Panc1 (cell line): ENCODE data around the gene TRAK1. TPM values are rescaled to one million over a fixed set of nuclear protein-coding genes. Genes with fewer than 3 reads are reported as not detected.

Experiments used
- ATAC-seq: fragments of 200-7000 bp; cut with Tn5 transposase; 2 replicates; pipeline ENCODE4 v1.9.1; 2020; ENCODE audit warnings: mild to moderate bottlenecking, moderate library complexity
- BruUV-seq: library from RNA; stranded (reverse); fragments of 400-500 nt; replicated peaks from 2 replicates; lab custom pipeline; 2021; lab: Mats Ljungman, UMichigan
- CTCF ChIA-PET: fragments of 300-600 bp; sonication (Branson Sonifier 250); formaldehyde crosslinking; loops from one replicate; lab custom pipeline; 2022; ENCODE audit warnings: antibody characterized with exemption; lab: Charles Lee
- POLR2A ChIA-PET: fragments of 300-600 bp; sonication (Branson Sonifier 250); formaldehyde crosslinking; loops from one replicate; lab custom pipeline; 2022; ENCODE audit warnings: antibody characterized with exemption; lab: Charles Lee
- DNase-seq: peaks from one replicate; pipeline ENCODE4 v3.0.0-alpha.2; 2010; ENCODE audit warnings: low read depth, low spot score
- H3K27ac ChIP-seq: 2 replicates; pipeline ENCODE4 v1.5.1; 2011; ENCODE audit warnings: mild to moderate bottlenecking, low read length, inconsistent platforms
- H3K27me3 ChIP-seq: fragments of 200-500 bp; sonication (Bioruptor generic); 2 replicates; pipeline ENCODE4 v1.6.0; 2014; ENCODE audit warnings: low read length, inconsistent platforms; ENCODE audit not compliant: control insufficient read depth, insufficient read depth
- H3K36me3 ChIP-seq: fragments of 200-500 bp; sonication (Bioruptor generic); 2 replicates; pipeline ENCODE4 v1.5.1; 2014; ENCODE audit warnings: inconsistent platforms, mild to moderate bottlenecking, low read length, moderate library complexity; ENCODE audit not compliant: control insufficient read depth, insufficient read depth
- H3K4me1 ChIP-seq: 2 replicates; pipeline ENCODE4 v1.5.1; 2011; ENCODE audit warnings: inconsistent platforms, mild to moderate bottlenecking, low read length, moderate library complexity; ENCODE audit not compliant: control insufficient read depth, insufficient read depth
- H3K4me3 ChIP-seq, 2 experiments: 2 replicates each; pipeline ENCODE4 v1.5.1; 2011 to 2012; ENCODE audit warnings: low read depth in 2 of 2, low read length in 2 of 2, mild to moderate bottlenecking in 2 of 2, inconsistent platforms in 1 of 2, moderate library complexity in 1 of 2
- H3K9me3 ChIP-seq: fragments of 200-500 bp; sonication (Bioruptor generic); 2 replicates; pipeline ENCODE4 v1.5.1; 2014; ENCODE audit warnings: low read depth, mild to moderate bottlenecking, inconsistent platforms, low read length, moderate library complexity; ENCODE audit not compliant: control insufficient read depth, insufficient read depth
- CTCF ChIP-seq: fragments of 450-650 bp; IDR thresholded peaks from 2 replicates; pipeline ENCODE4 v1.5.1; 2017; ENCODE audit warnings: mild to moderate bottlenecking
- POLR2AphosphoS5 ChIP-seq: IDR thresholded peaks from 2 replicates; pipeline ENCODE4 v1.6.1; 2012; ENCODE audit warnings: mild to moderate bottlenecking, low read depth, low read length, moderate library complexity
- REST ChIP-seq, 2 experiments: IDR thresholded peaks; 2 replicates each; pipeline ENCODE4 v1.6.1; 2011 to 2012; ENCODE audit warnings: low read depth in 2 of 2, control low read depth in 1 of 2, low read length in 1 of 2, mild to moderate bottlenecking in 1 of 2, moderate library complexity in 1 of 2; ENCODE audit not compliant: insufficient read depth in 1 of 2
- SIN3A ChIP-seq: IDR thresholded peaks from 2 replicates; pipeline ENCODE4 v1.6.1; 2012; ENCODE audit warnings: low read depth, mild to moderate bottlenecking, low read length, moderate library complexity, borderline replicate concordance; ENCODE audit not compliant: insufficient read depth
- TCF7L2 ChIP-seq: IDR thresholded peaks from 2 replicates; pipeline ENCODE4 v1.6.1; 2011; ENCODE audit warnings: mild to moderate bottlenecking, low read depth, low read length, inconsistent platforms
- in situ Hi-C: cut with HindIII; loops from 2 replicates; pipeline ENCODE4 v1.10.0; 2016; ENCODE audit warnings: low sequenced_read_pairs, low pct_unique_long_range_greater_than_20kb
- intact Hi-C: fragments of 100-400 bp; cut with micrococcal nuclease; formaldehyde crosslinking; loops from one replicate; pipeline ENCODE4 v1.10.0; 2022; ENCODE audit not compliant: unreplicated experiment
- total RNA-seq: library from RNA; stranded (reverse); gene quantifications from one replicate; pipeline ENCODE4 v1.2.1, GENCODE V29; 2021; ENCODE audit not compliant: unreplicated experiment

The TRAK1 gene
- total RNA-seq, 1 experiment from 2014 or later, result 38.4 TPM

GRCh38 chr3:42062464-42062863 is 28.7 kb upstream of the TRAK1 start:
- no peak overlapping the region for H3K4me3 ChIP-seq
- intact Hi-C loops (no loop called here), in situ Hi-C loops (no loop called here)
- H3K27me3 ChIP-seq, result no peaks in the 10 kb centered on the region
- no peak for TF ChIP-seq CTCF
- TF ChIP-seq SIN3A, result no peak
- no peak for TF ChIP-seq REST (IDR thresholded peaks at IDR 0.05; ENCODE audit: insufficient read depth in 1 of 2, low read depth in 2 of 2, low read length in 1 of 2)
- TF ChIP-seq TCF7L2, result no peak
- no peak for TF ChIP-seq POLR2AphosphoS5
- no peak for DNase-seq
- peaks cover 48% of the 10 kb centered on the region for H3K4me1 ChIP-seq
- POLR2A ChIA-PET, result interaction anchor here (0.7 kb wide), 1 partner anchor 57 kb away, joined by 3 read pairs; no protein-coding TSS in a partner anchor
- BruUV-seq, result no TSS peak
- H3K36me3 ChIP-seq, result no peaks in the 10 kb centered on the region
- H3K27ac ChIP-seq, result peak overlapping the region; percentile 70; the same call in 1 of the 2 replicates
- no peaks in the 10 kb centered on the region for H3K9me3 ChIP-seq
- no peak for ATAC-seq
- CTCF ChIA-PET, result no interaction called here

- no peak for TF ChIP-seq CTCF
- TF ChIP-seq REST (IDR thresholded peaks at IDR 0.05; ENCODE audit: insufficient read depth in 1 of 2, low read depth in 2 of 2, low read length in 1 of 2), result no peak
- TF ChIP-seq SIN3A, result no peak
- no peak for TF ChIP-seq POLR2AphosphoS5
- no peak for TF ChIP-seq TCF7L2
- intact Hi-C loops (no loop called here), in situ Hi-C loops (no loop called here)
- Histone ChIP-seq H3K27me3 (no peaks in the 10 kb centered on the region), H3K9me3 (no peaks in the 10 kb centered on the region), H3K36me3 (no peaks in the 10 kb centered on the region), H3K4me3 (no peak overlapping the region), H3K4me1 (peaks cover 44% of the 10 kb centered on the region), H3K27ac (peak overlapping the region; percentile 31; the same call in 1 of the 2 replicates)
- no TSS peak for BruUV-seq
- no peak for ATAC-seq
- CTCF ChIA-PET, result no interaction called here
- POLR2A ChIA-PET, result interaction anchor here (0.7 kb wide), 1 partner anchor 18 kb away, joined by 3 read pairs; no protein-coding TSS in a partner anchor
- DNase-seq, result no peak
Observed at GRCh38 chr3:42063888-42064287, 27.3 kb upstream of the TRAK1 start.
